Vagina (tissue), 2 donors: ENCODE measurements around the gene OR4C11.

ENCODE experiments used
- POLR2A ChIP-seq, 2 donors: fragments of 450-650 bp; IDR thresholded peaks; one replicate each; pipeline ENCODE4 v1.6.1; 2017; ENCODE audit warnings: antibody characterized with exemption in 2 of 2, mild to moderate bottlenecking in 2 of 2, moderate library complexity in 2 of 2
- POLR2AphosphoS5 ChIP-seq, 2 donors: sonication (generic); formaldehyde crosslinking; IDR thresholded peaks; one replicate each; pipeline ENCODE4 v1.9.0; 2017; ENCODE audit warnings: antibody characterized with exemption in 2 of 2, mild to moderate bottlenecking in 2 of 2, low read depth in 1 of 2; ENCODE audit not compliant: insufficient read depth in 1 of 2
- TF ChIP-seq, protein P1 (sequence below), 3 experiments: fragments of 450-650 bp in 2 of 3; fragments of 200-600 bp in 1 of 3; sonication (generic) in 1 of 3; IDR thresholded peaks; one replicate each; pipeline ENCODE4 v1.5.1; 2017 to 2019; ENCODE audit warnings: antibody characterized with exemption in 3 of 3, mild to moderate bottlenecking in 2 of 3, moderate library complexity in 2 of 3

DNA sequence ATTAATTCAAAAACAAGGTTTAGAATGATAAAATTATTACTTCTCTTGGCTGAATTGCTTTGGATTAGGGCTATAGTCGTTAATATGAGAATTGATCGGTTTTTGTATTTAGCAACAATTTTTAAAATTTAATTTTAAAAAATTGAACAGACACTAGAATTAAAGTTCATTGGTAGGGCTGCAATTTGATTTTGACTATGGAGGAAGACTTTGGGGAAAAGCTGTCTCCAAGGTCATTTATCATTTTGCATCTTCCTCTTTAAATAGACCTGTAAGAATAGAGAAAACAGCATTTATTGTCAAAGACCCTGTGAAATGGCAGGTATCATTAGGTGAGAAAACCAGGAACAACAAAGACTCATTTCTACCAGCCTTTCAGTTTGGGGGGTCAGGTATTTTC, 40.6 kb upstream of the OR4C11 start, which contains the start of gene OR4S2:
- TF ChIP-seq POLR2A (IDR thresholded peaks at IDR 0.05): no peak
- no peak for TF ChIP-seq POLR2AphosphoS5 (IDR thresholded peaks at IDR 0.05; ENCODE audit: insufficient read depth in 1 of 2, low read depth in 1 of 2)
- TF ChIP-seq, protein P1, sequence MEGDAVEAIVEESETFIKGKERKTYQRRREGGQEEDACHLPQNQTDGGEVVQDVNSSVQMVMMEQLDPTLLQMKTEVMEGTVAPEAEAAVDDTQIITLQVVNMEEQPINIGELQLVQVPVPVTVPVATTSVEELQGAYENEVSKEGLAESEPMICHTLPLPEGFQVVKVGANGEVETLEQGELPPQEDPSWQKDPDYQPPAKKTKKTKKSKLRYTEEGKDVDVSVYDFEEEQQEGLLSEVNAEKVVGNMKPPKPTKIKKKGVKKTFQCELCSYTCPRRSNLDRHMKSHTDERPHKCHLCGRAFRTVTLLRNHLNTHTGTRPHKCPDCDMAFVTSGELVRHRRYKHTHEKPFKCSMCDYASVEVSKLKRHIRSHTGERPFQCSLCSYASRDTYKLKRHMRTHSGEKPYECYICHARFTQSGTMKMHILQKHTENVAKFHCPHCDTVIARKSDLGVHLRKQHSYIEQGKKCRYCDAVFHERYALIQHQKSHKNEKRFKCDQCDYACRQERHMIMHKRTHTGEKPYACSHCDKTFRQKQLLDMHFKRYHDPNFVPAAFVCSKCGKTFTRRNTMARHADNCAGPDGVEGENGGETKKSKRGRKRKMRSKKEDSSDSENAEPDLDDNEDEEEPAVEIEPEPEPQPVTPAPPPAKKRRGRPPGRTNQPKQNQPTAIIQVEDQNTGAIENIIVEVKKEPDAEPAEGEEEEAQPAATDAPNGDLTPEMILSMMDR (IDR thresholded peaks at IDR 0.05): no peak
